Measurements from ENCODE around the gene OR10R2. TPM values are rescaled to one million over a fixed set of nuclear protein-coding genes. Genes with fewer than 3 reads are reported as not detected.
"Not testable (repeated sequence)": the region's sequence is repeated elsewhere in the genome, so short reads cannot be mapped to it uniquely, and the experiment has no call there.

Gene OR10R2, protein sequence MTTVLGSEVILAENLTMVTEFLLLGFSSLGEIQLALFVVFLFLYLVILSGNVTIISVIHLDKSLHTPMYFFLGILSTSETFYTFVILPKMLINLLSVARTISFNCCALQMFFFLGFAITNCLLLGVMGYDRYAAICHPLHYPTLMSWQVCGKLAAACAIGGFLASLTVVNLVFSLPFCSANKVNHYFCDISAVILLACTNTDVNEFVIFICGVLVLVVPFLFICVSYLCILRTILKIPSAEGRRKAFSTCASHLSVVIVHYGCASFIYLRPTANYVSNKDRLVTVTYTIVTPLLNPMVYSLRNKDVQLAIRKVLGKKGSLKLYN
- total RNA-seq, result not detected

DNA sequence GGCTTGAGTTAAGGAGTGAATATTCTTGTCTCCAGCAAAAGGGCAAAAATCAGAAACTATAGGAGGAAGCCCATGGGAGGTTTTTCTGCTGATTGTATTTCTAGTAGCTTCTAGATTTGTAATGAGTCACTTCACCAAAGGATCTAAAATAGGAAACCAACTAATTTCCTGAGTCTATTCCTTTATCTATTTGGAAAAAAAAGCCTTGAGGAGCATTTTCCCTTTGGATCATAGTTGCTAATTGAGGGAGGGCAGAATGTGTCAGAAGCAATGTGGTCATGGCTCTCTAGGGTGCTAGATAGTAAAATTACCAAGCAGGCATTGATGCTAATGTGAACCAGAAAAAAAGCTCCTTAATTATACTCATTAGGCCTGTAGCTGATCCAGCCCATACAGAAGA, at the start of gene OR10R2:
Gene OR10R2 (plus strand): TSS at position 301 of the 400 bp plus-strand sequence. CDS start 106 bp downstream, outside the sequence.
- no peak within 1 kb of the TSS for H3K4me3 ChIP-seq (ENCODE audit: low read depth, poor library complexity, severe bottlenecking)
- intact Hi-C loops (cut with DNase I; ENCODE audit: low total_unique reads), result no loop called here
- DNase-seq (ENCODE audit: low spot score in 2 of 2), result no peak
- TF ChIP-seq POLR2A (IDR thresholded peaks at IDR 0.05), result no peak
- TF ChIP-seq, protein P1, sequence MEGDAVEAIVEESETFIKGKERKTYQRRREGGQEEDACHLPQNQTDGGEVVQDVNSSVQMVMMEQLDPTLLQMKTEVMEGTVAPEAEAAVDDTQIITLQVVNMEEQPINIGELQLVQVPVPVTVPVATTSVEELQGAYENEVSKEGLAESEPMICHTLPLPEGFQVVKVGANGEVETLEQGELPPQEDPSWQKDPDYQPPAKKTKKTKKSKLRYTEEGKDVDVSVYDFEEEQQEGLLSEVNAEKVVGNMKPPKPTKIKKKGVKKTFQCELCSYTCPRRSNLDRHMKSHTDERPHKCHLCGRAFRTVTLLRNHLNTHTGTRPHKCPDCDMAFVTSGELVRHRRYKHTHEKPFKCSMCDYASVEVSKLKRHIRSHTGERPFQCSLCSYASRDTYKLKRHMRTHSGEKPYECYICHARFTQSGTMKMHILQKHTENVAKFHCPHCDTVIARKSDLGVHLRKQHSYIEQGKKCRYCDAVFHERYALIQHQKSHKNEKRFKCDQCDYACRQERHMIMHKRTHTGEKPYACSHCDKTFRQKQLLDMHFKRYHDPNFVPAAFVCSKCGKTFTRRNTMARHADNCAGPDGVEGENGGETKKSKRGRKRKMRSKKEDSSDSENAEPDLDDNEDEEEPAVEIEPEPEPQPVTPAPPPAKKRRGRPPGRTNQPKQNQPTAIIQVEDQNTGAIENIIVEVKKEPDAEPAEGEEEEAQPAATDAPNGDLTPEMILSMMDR (IDR thresholded peaks at IDR 0.05), result no peak

DNA sequence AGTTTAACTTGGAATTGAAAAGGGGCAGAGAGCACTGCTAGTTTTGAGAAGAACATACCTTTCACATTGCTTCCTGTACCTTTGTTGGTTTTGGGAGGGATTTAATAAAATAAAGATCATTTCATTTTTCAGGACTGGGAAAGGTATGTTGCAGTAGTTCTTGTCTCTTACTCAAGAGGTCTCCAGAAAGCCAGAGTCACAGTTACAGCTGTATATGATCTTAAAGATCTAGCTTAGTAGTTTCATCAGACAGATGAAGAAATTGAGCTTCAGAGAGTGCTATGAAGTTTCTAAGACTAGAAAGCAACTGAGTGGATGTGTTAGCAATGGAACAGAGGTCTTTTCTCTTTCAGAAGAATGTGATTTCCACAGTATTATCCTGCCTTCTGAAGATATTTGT, 47.0 kb upstream of the OR10R2 start:
- H3K4me3 ChIP-seq (ENCODE audit: low read depth, poor library complexity, severe bottlenecking), result no peak overlapping the region
- intact Hi-C loops (cut with DNase I; ENCODE audit: low total_unique reads), result no loop called here
- TF ChIP-seq, protein P1 (IDR thresholded peaks at IDR 0.05), result no peak
- no peak for TF ChIP-seq POLR2A (IDR thresholded peaks at IDR 0.05)
- DNase-seq (ENCODE audit: low spot score in 2 of 2), result no peak

DNA sequence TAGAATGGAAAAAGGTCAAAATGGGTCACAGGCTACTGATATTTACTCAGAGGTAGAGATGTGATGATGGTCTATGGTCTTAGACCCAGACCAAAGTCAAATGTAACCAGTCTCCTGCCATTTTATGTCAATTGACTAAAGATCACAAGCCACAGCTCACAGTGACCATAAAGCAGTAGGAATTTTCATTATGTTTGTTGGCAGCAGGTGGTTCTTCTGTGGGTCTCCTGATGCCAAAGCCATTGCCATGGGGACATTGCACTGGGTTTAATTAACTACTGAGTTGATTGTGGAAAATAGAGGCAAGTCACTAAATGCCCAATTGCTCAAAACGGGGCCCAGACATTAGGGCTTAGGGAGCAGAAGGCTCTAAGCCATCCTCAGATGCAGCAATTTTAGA, 45.9 kb upstream of the OR10R2 start, which contains the start of gene OR10K2:
Gene OR10K2 (minus strand): TSS at position 101 of the 400 bp plus-strand sequence. CDS start 5,371 bp downstream, outside the sequence.
- DNase-seq (ENCODE audit: low spot score in 2 of 2), result no peak
- TF ChIP-seq, protein P1 (IDR thresholded peaks at IDR 0.05), result no peak
- no peak for TF ChIP-seq POLR2A (IDR thresholded peaks at IDR 0.05)
- 83 to 88% methylated on average over 1 of the region's 1 CpG for WGBS, 2 donors
- intact Hi-C loops (cut with DNase I; ENCODE audit: low total_unique reads), result no loop called here
- no peak within 1 kb of the TSS for H3K4me3 ChIP-seq (ENCODE audit: low read depth, poor library complexity, severe bottlenecking)

DNA sequence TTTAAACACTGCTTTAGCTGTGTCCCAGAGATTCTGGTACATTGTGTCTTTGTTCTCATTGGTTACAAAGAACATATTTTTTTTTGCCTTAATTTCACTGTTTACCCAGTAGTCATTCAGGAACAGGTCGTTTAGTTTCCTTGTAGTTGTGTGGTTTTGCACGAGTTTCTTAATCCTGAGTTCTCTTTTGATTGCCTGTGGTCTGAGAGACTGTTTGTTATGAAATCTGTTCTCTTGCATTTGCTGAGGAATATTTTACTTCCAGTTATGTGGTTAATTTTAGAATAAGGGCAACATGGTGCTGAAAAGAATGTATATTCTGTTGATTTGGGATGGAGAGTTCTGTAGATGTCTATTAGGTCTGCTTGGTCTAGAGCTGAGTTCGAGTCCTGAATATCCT, 41.9 kb upstream of the OR10R2 start:
- H3K4me3 ChIP-seq (ENCODE audit: low read depth, poor library complexity, severe bottlenecking); DNase-seq (ENCODE audit: low spot score in 2 of 2); intact Hi-C loops (cut with DNase I; ENCODE audit: low total_unique reads): not testable (repeated sequence)
- WGBS, 2 donors, result 57 to 60% methylated on average over 3 of the region's 3 CpGs

DNA sequence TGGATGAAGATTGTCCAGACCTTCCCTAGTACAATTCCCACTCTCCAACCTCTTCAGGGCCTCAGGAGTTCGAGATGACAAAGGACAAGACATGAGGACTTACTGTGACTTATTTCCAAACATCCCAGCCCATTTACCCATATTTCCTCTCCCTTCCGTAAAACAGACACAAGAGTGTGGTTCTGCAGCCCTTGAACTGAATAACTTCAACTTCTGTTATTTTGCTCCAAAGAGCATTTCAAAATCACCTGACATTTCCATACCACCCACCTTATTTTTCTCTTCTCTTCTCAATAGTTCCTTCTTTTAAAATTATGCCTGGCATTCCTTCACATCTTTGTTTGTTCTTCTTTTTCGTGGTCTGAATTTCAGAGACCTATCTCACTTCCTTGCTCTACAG, 37.3 kb upstream of the OR10R2 start:
- intact Hi-C loops (cut with DNase I; ENCODE audit: low total_unique reads), result no loop called here
- no peak overlapping the region for H3K4me3 ChIP-seq (ENCODE audit: low read depth, poor library complexity, severe bottlenecking)
- no peak for DNase-seq (ENCODE audit: low spot score in 2 of 2)
- WGBS, 2 donors, result 38 to 44% methylated on average over 3 of the region's 3 CpGs
- no peak for TF ChIP-seq POLR2A (IDR thresholded peaks at IDR 0.05)
- TF ChIP-seq, protein P1 (IDR thresholded peaks at IDR 0.05), result no peak

DNA sequence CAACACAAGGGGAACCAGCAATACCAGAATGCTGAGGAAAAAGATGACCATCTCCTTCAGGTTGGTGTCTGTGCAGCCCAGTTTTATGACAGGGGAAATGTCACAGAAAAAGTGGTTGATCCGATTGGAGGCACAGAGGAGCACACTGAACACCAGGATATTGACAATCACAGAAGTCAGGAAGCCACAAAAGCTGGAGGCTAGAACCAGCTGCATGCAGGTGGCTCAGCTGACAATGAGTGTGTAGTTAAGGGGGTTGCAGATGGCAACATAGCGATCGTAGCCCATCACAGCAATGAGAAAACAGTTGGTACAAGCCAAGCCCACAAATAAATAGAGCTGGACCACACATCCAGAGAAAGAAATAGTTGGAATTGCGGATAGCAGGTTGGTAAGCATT, 26.6 kb upstream of the OR10R2 start:
- WGBS, 2 donors, result 83 to 89% methylated on average over 4 of the region's 4 CpGs
- intact Hi-C loops (cut with DNase I; ENCODE audit: low total_unique reads), result no loop called here
- DNase-seq (ENCODE audit: low spot score in 2 of 2), result no peak
- H3K4me3 ChIP-seq (ENCODE audit: low read depth, poor library complexity, severe bottlenecking), result no peak overlapping the region
- TF ChIP-seq, protein P1 (IDR thresholded peaks at IDR 0.05), result no peak
- no peak for TF ChIP-seq POLR2A (IDR thresholded peaks at IDR 0.05)
